Measurements from ENCODE around the gene ISG20L2. TPM values are rescaled to one million over a fixed set of nuclear protein-coding genes. Genes with fewer than 3 reads are reported as not detected.

Gene ISG20L2
- total and polyA plus RNA-seq, 4 donors = 11.7 to 26.9 (median 20.4) TPM

DNA sequence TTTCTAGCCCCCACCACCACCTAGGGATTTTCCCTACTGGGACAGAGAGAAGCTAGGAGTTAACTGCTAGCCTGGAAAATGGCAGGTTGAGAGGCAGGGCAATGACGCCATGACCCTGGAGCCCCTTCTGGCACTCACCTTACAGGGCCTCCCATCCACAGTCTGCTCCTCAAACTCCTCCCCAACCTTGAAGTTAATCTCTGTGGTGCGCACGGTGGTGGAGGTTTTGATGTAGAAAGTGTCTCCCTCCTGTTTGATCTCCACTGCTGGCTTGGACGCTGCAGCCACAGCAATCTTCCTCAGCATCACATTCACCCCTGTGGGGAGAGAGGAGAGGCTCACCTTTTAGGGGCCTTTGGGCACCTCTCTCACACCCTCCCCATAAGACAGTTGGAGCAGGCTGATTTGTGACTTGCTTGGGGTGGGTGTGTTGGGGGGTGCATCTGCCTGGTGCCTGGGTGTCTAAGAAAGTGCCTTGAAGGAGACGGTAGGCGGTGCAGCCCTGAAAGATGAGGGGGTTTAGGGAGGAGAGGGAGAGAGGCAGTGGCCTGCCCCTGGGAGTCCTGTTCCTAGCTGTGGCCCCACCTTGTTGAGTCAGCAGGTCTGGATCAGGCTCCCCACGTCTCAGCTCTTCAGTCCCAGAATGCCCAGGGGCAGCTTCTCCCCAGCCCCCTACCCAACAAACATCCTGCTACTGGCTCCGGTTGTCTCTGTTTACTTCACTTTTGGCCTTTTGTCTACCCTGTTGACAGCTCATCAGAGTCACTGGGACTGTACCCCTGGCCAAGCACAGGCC lies 27.6 kb downstream of the ISG20L2 start:
- WGBS, 2 donors = 83 to 87% methylated on average over 8 of the region's 8 CpGs
- Histone ChIP-seq H3K27ac (ENCODE audit: low read depth in 1 of 2, low read length in 2 of 2) (no peak overlapping the region), H3K36me3 (ENCODE audit: control insufficient read depth in 1 of 2, insufficient read depth in 2 of 2, low read length in 1 of 2) (no peaks in the 10 kb centered on the region), H3K27me3 (ENCODE audit: control insufficient read depth in 1 of 2, insufficient read depth in 2 of 2, low read length in 1 of 2) (no peaks in the 10 kb centered on the region), H3K4me1 (ENCODE audit: control insufficient read depth in 1 of 2, insufficient read depth in 2 of 2, low read length in 2 of 2) (no peaks in the 10 kb centered on the region), H3K9me3 (ENCODE audit: control insufficient read depth, low read length) (no peaks in the 10 kb centered on the region), H3K4me3 (ENCODE audit: low read length in 2 of 2) (no peak overlapping the region)
- intact Hi-C loops (cut with DNase I) = no loop called here
- ATAC-seq (ENCODE audit: low FRiP score) = no peak
- DNase-seq = no peak

DNA sequence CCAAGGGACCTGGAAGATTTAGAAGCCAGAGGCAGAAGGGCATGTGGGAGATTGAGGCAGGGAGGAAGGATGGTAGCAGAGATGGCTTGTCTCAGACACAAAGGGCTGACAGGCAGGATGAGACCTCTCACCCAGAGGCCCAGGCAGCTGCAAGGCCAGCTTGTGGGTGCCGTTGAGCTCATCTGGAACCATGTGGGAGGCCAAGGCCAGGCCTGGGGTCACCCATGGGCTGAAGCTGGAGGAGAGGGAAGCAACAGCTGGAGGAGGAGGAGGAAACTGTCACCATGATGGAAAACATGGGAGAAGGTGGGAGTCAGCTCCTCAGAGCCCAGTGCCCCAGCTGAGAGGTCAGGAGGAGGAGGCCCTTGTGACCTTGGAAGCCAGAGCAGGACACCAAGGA lies 29.6 kb downstream of the ISG20L2 start:
- H3K27ac ChIP-seq (ENCODE audit: low read depth in 1 of 2, low read length in 2 of 2) = no peak overlapping the region
- H3K36me3 ChIP-seq (ENCODE audit: control insufficient read depth in 1 of 2, insufficient read depth in 2 of 2, low read length in 1 of 2) = no peaks in the 10 kb centered on the region
- H3K4me1 ChIP-seq (ENCODE audit: control insufficient read depth in 1 of 2, insufficient read depth in 2 of 2, low read length in 2 of 2) = no peaks in the 10 kb centered on the region
- H3K4me3 ChIP-seq (ENCODE audit: low read length in 2 of 2) = no peak overlapping the region
- 45 to 63% methylated on average over 1 of the region's 1 CpG for WGBS, 2 donors
- no peaks in the 10 kb centered on the region for H3K27me3 ChIP-seq (ENCODE audit: control insufficient read depth in 1 of 2, insufficient read depth in 2 of 2, low read length in 1 of 2)
- H3K9me3 ChIP-seq (ENCODE audit: control insufficient read depth, low read length) = no peaks in the 10 kb centered on the region
- ATAC-seq (ENCODE audit: low FRiP score) = no peak
- intact Hi-C loops (cut with DNase I) = loop anchor here in 1 of 2 donors (10.0 kb wide), 1 partner anchor 186 kb away; no protein-coding TSS in a partner anchor
- DNase-seq = no peak

DNA sequence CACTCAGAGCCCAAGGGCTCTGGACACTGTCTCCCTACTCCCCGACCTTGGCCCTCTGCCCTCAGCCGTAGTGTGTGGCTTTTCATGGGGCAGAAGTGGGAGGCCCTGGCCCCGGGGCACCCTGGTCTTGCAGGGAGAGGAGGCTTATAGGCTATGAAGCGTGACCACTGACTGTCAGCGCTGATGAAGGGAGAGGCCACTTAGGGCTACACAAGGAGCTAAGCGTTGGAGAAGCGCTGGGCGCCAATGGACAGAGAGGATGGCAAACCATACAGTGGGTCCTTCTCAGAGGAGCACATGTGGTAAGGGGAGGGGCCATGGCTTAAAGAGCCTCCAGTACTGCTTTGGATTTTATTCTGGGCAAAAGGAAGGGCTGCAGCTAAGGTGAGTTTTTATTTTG lies 31.1 kb downstream of the ISG20L2 start:
- Histone ChIP-seq H3K9me3 (ENCODE audit: control insufficient read depth, low read length) (no peaks in the 10 kb centered on the region), H3K27ac (ENCODE audit: low read depth in 1 of 2, low read length in 2 of 2) (no peak overlapping the region), H3K36me3 (ENCODE audit: control insufficient read depth in 1 of 2, insufficient read depth in 2 of 2, low read length in 1 of 2) (no peaks in the 10 kb centered on the region), H3K27me3 (ENCODE audit: control insufficient read depth in 1 of 2, insufficient read depth in 2 of 2, low read length in 1 of 2) (no peaks in the 10 kb centered on the region), H3K4me3 (ENCODE audit: low read length in 2 of 2) (no peak overlapping the region), H3K4me1 (ENCODE audit: control insufficient read depth in 1 of 2, insufficient read depth in 2 of 2, low read length in 2 of 2) (no peaks in the 10 kb centered on the region)
- WGBS, 2 donors = 71 to 77% methylated on average over 8 of the region's 8 CpGs
- intact Hi-C loops (cut with DNase I) = loop anchor here in 1 of 2 donors (10.0 kb wide), 1 partner anchor 187 kb away; no protein-coding TSS in a partner anchor
- DNase-seq = no peak
- ATAC-seq (ENCODE audit: low FRiP score) = no peak

DNA sequence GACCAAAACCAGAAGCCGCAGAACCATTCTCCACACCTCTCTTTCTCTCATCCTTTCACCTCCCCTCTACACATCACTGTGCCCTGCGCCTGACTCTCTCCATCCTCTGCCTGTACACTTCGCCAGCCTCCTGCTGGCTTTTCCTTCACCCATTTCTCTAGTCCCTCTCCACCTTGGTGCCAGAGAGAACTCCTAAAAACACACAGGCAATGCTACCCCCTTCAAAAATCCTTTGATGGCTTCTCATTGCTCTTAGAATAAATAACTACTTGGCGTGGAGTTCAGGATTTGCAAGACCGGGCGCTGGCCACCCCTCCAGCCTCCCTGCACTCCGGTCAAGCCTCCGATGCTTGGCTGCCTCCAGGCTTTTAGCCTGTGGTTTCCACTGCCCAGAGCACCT lies 31.8 kb downstream of the ISG20L2 start:
- no peak for ATAC-seq (ENCODE audit: low FRiP score)
- no peaks in the 10 kb centered on the region for H3K9me3 ChIP-seq (ENCODE audit: control insufficient read depth, low read length)
- 86 to 88% methylated on average over 8 of the region's 8 CpGs for WGBS, 2 donors
- H3K36me3 ChIP-seq (ENCODE audit: control insufficient read depth in 1 of 2, insufficient read depth in 2 of 2, low read length in 1 of 2) = no peaks in the 10 kb centered on the region
- H3K4me3 ChIP-seq (ENCODE audit: low read length in 2 of 2) = no peak overlapping the region
- H3K27me3 ChIP-seq (ENCODE audit: control insufficient read depth in 1 of 2, insufficient read depth in 2 of 2, low read length in 1 of 2) = no peaks in the 10 kb centered on the region
- DNase-seq = no peak
- no peaks in the 10 kb centered on the region for H3K4me1 ChIP-seq (ENCODE audit: control insufficient read depth in 1 of 2, insufficient read depth in 2 of 2, low read length in 2 of 2)
- no peak overlapping the region for H3K27ac ChIP-seq (ENCODE audit: low read depth in 1 of 2, low read length in 2 of 2)
- intact Hi-C loops (cut with DNase I) = loop anchor here in 1 of 2 donors (10.0 kb wide), 1 partner anchor 188 kb away; no protein-coding TSS in a partner anchor

DNA sequence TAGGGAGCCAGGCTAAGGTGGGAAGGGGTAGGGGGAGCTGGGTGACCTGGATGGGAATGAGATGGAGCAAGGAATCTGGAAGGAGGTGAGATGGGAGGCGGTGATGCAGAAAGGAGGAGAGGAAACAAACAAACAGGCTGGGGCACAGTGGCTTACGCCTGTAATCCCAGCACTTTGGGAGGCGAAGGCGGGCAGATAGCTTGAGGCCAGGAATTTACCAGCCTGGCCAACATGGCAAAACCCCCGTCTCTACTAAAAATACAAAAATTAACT lies 33.9 kb downstream of the ISG20L2 start:
- Histone ChIP-seq H3K36me3 (ENCODE audit: control insufficient read depth in 1 of 2, insufficient read depth in 2 of 2, low read length in 1 of 2) (no peaks in the 10 kb centered on the region), H3K27ac (ENCODE audit: low read depth in 1 of 2, low read length in 2 of 2) (no peak overlapping the region), H3K4me3 (ENCODE audit: low read length in 2 of 2) (no peak overlapping the region), H3K4me1 (ENCODE audit: control insufficient read depth in 1 of 2, insufficient read depth in 2 of 2, low read length in 2 of 2) (no peaks in the 10 kb centered on the region), H3K27me3 (ENCODE audit: control insufficient read depth in 1 of 2, insufficient read depth in 2 of 2, low read length in 1 of 2) (no peaks in the 10 kb centered on the region), H3K9me3 (ENCODE audit: control insufficient read depth, low read length) (no peaks in the 10 kb centered on the region)
- DNase-seq = no peak
- ATAC-seq (ENCODE audit: low FRiP score) = no peak
- intact Hi-C loops (cut with DNase I) = loop anchor here in 1 of 2 donors (10.0 kb wide), 1 partner anchor 190 kb away; no protein-coding TSS in a partner anchor
- WGBS, 2 donors = 84 to 91% methylated on average over 5 of the region's 5 CpGs

DNA sequence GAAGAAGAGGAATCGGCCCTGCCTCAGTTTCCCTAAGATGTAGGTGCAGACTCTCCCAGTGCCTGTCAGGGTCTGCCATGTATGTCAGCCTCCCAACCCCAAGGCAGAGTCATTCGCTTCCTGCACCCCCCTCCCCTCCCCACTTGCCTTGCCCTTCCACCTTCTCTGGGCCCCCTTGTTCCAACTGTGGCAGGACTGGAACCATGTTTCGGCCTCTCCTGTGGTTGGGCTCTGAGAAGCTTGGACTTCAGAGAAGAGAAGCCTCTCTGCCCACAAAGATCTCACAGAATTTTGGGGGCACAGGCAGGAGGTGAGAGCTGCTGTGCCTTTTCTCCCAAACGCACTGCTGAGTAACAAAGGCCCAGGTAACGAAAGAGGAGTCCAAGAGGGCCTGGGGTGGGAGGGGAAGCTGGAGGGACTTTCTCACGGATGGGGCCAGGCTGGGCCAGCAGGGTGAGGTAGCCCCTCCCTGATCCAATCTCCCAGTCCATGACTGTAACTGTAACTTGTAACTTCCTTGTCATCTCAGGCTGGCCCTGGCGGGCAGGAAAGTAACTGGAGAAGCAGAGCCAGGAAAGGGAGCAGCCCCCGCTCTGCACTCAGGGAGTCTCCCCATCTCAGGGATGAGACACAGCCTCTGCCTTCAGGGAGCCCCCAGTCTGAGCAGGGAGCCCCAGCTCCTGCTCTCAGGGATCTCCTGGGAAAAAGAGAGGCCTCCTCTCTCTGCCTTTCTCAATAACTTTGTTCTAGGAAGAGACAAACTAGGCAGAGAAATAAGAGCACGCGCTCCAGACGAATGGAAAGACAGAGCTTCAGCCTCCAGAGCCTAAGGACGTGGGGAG lies 34.5 kb downstream of the ISG20L2 start:
- ATAC-seq (ENCODE audit: low FRiP score) (no peak), DNase-seq (no peak)
- Histone ChIP-seq H3K27ac (ENCODE audit: low read depth in 1 of 2, low read length in 2 of 2) (no peak overlapping the region), H3K36me3 (ENCODE audit: control insufficient read depth in 1 of 2, insufficient read depth in 2 of 2, low read length in 1 of 2) (no peaks in the 10 kb centered on the region), H3K9me3 (ENCODE audit: control insufficient read depth, low read length) (no peaks in the 10 kb centered on the region), H3K27me3 (ENCODE audit: control insufficient read depth in 1 of 2, insufficient read depth in 2 of 2, low read length in 1 of 2) (no peaks in the 10 kb centered on the region), H3K4me1 (ENCODE audit: control insufficient read depth in 1 of 2, insufficient read depth in 2 of 2, low read length in 2 of 2) (no peaks in the 10 kb centered on the region), H3K4me3 (ENCODE audit: low read length in 2 of 2) (no peak overlapping the region)
- intact Hi-C loops (cut with DNase I) = loop anchor here in 1 of 2 donors (10.0 kb wide), 1 partner anchor 191 kb away; no protein-coding TSS in a partner anchor
- 81 to 82% methylated on average over 12 of the region's 12 CpGs for WGBS, 2 donors

DNA sequence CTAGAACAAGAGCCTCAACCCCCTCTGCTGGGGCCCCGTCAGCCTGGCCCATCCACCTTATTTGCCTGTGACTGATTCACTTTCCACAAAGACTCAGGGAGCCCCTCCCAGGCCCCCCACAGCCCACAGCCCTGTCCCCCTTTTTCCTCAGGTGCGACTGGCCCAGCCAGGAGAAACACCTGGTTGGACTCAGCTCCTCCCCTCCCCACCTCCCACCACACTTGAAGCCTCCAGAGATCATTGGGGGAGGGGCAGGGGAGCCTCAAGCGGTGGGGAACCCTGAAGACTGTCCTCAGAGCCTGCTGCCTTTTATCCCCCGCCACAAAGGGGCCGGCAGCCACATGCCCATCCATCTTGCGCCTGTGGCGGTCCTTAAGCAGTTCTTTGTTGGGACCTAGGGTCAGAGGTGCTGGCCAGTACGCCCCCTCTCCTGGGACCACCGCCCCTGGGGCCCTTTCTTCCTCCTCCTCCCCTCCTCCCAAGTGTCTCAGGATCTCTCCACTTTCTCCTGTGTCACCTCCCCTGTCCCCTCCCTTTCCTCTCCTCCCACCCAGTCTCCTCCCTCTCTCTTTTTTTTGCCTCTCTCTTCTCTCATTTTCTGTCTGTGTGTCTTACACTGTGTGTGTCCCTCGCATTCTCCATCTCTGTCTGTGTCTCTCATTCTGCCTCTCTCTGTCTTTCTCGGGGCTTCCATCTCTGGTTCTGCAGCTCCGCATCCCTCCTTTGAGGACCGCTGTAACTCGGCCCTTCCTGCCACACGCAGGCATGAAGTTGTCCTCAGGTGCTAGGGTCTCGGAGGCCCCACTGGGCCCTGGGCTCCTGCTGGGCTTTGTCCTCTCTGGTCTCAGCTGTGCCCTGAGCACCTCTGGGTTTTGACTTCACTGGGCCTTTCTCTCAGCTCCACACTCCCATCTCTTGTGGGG lies 35.4 kb downstream of the ISG20L2 start:
- WGBS, 2 donors = 65 to 67% methylated on average over 16 of the region's 16 CpGs
- no peaks in the 10 kb centered on the region for H3K9me3 ChIP-seq (ENCODE audit: control insufficient read depth, low read length)
- H3K27ac ChIP-seq (ENCODE audit: low read depth in 1 of 2, low read length in 2 of 2) = no peak overlapping the region
- no peaks in the 10 kb centered on the region for H3K4me1 ChIP-seq (ENCODE audit: control insufficient read depth in 1 of 2, insufficient read depth in 2 of 2, low read length in 2 of 2)
- ATAC-seq (ENCODE audit: low FRiP score) = no peak
- H3K4me3 ChIP-seq (ENCODE audit: low read length in 2 of 2) = no peak overlapping the region
- no peaks in the 10 kb centered on the region for H3K27me3 ChIP-seq (ENCODE audit: control insufficient read depth in 1 of 2, insufficient read depth in 2 of 2, low read length in 1 of 2)
- DNase-seq = no peak
- intact Hi-C loops (cut with DNase I) = loop anchor here in 1 of 2 donors (10.0 kb wide), 1 partner anchor 192 kb away; no protein-coding TSS in a partner anchor
- H3K36me3 ChIP-seq (ENCODE audit: control insufficient read depth in 1 of 2, insufficient read depth in 2 of 2, low read length in 1 of 2) = no peaks in the 10 kb centered on the region

DNA sequence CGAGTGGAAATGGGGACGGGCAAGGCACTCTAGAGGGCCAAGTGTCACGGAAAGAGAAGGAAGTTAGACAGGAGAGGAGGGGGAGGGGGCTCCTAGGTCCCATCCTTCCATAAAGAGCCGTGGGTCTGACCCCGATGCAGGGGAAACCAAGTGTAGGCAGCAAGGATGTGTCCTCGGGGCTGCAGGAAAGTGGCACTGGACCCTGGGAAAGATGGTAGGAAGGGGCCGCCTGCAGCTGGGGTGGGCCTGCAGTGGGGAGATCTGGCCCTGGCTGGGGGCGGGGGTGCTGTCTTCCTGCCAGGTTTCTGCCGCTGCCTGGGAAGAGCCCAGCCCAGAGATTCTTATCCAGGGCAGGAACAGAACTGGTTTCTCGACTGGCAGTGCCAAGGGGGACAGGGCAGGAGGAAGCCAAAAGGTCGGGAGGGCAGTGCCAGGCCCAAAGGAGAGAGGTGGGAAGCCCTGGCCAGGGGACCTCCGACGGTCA lies 36.1 kb downstream of the ISG20L2 start:
- no peak overlapping the region for H3K4me3 ChIP-seq (ENCODE audit: low read length in 2 of 2)
- no peak for ATAC-seq (ENCODE audit: low FRiP score)
- no peaks in the 10 kb centered on the region for H3K36me3 ChIP-seq (ENCODE audit: control insufficient read depth in 1 of 2, insufficient read depth in 2 of 2, low read length in 1 of 2)
- H3K27me3 ChIP-seq (ENCODE audit: control insufficient read depth in 1 of 2, insufficient read depth in 2 of 2, low read length in 1 of 2) = no peaks in the 10 kb centered on the region
- no peaks in the 10 kb centered on the region for H3K9me3 ChIP-seq (ENCODE audit: control insufficient read depth, low read length)
- no peak for DNase-seq
- H3K27ac ChIP-seq (ENCODE audit: low read depth in 1 of 2, low read length in 2 of 2) = no peak overlapping the region
- intact Hi-C loops (cut with DNase I) = loop anchor here in 1 of 2 donors (10.0 kb wide), 1 partner anchor 192 kb away; no protein-coding TSS in a partner anchor
- 34% methylated on average over 13 of the region's 13 CpGs for WGBS, 2 donors
- H3K4me1 ChIP-seq (ENCODE audit: control insufficient read depth in 1 of 2, insufficient read depth in 2 of 2, low read length in 2 of 2) = no peaks in the 10 kb centered on the region

Measured in aorta (tissue), 5 donors.